ENCODE measurements around the gene PCA3.
"Not testable (repeated sequence)": the region's sequence is repeated elsewhere in the genome, so short reads cannot be mapped to it uniquely, and the experiment has no call there.

The PCA3 gene

GRCh38 chr9:76732341-76732958 is 31.8 kb upstream of the PCA3 start:
- no peak overlapping the region for H3K4me3 ChIP-seq (ENCODE audit: low read length)
- no peaks in the 10 kb centered on the region for H3K36me3 ChIP-seq (ENCODE audit: insufficient read depth, low read length)
- no peaks in the 10 kb centered on the region for H3K9me3 ChIP-seq (replicated peaks; ENCODE audit: low read length)
- no peak overlapping the region for H3K4me2 ChIP-seq (ENCODE audit: low read length)
- H3K4me1 ChIP-seq (ENCODE audit: control insufficient read depth, insufficient read depth, low read length) = no peaks in the 10 kb centered on the region
- no peak overlapping the region for H3K9ac ChIP-seq (ENCODE audit: low read depth, low read length)
- H3K27me3 ChIP-seq (ENCODE audit: control insufficient read depth, insufficient read depth, low read length) = no peaks in the 10 kb centered on the region

DNA sequence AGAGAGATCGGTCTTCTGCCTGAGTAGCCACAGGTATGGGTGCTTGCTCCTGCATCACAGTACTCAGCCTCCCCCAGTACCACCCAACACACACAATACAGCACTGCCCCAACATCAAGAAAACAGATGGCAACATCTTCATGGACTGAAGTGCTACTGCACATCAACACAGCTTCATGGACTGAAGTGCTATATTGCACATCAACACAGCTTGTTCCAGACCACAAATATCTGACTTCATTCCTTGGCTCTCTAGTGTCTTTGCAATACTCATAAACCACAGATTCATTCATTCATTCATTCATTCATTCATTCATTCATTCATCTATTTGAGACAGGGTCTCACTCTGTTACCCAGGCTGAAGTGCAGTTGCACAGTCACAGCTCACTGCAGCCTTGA is 31.1 kb upstream of the PCA3 start:
- H3K36me3 ChIP-seq (ENCODE audit: insufficient read depth, low read length) = no peaks in the 10 kb centered on the region
- H3K9ac ChIP-seq (ENCODE audit: low read depth, low read length) = no peak overlapping the region
- no peak overlapping the region for H3K4me2 ChIP-seq (ENCODE audit: low read length)
- no peak overlapping the region for H3K4me3 ChIP-seq (ENCODE audit: low read length)
- no peaks in the 10 kb centered on the region for H3K4me1 ChIP-seq (ENCODE audit: control insufficient read depth, insufficient read depth, low read length)
- H3K27me3 ChIP-seq (ENCODE audit: control insufficient read depth, insufficient read depth, low read length) = no peaks in the 10 kb centered on the region
- no peaks in the 10 kb centered on the region for H3K9me3 ChIP-seq (replicated peaks; ENCODE audit: low read length)

DNA sequence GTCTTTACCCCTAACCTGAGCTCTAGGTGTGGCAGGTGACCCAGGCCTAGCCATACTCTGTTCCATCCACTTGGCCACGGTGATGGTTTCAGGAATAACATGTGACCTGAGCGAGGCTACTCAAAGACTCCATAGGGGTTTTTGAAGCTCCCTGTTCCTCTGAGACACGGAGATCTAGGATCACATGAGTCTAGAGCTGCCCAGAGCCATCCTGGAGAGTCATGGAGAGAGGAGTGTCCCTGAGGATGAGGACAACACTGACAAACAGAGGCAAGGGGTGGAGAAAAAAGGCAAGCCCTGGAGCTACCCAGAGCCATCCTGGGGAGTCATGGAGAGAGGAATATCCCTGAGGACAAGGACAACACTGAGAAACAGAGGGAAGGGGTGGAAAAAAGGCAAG is 29.5 kb upstream of the PCA3 start:
- H3K27me3 ChIP-seq (ENCODE audit: control insufficient read depth, insufficient read depth, low read length) = no peaks in the 10 kb centered on the region
- H3K9ac ChIP-seq (ENCODE audit: low read depth, low read length) = no peak overlapping the region
- no peaks in the 10 kb centered on the region for H3K4me1 ChIP-seq (ENCODE audit: control insufficient read depth, insufficient read depth, low read length)
- H3K4me3 ChIP-seq (ENCODE audit: low read length) = no peak overlapping the region
- H3K4me2 ChIP-seq (ENCODE audit: low read length) = no peak overlapping the region
- H3K36me3 ChIP-seq (ENCODE audit: insufficient read depth, low read length) = no peaks in the 10 kb centered on the region
- H3K9me3 ChIP-seq (replicated peaks; ENCODE audit: low read length) = no peaks in the 10 kb centered on the region

DNA sequence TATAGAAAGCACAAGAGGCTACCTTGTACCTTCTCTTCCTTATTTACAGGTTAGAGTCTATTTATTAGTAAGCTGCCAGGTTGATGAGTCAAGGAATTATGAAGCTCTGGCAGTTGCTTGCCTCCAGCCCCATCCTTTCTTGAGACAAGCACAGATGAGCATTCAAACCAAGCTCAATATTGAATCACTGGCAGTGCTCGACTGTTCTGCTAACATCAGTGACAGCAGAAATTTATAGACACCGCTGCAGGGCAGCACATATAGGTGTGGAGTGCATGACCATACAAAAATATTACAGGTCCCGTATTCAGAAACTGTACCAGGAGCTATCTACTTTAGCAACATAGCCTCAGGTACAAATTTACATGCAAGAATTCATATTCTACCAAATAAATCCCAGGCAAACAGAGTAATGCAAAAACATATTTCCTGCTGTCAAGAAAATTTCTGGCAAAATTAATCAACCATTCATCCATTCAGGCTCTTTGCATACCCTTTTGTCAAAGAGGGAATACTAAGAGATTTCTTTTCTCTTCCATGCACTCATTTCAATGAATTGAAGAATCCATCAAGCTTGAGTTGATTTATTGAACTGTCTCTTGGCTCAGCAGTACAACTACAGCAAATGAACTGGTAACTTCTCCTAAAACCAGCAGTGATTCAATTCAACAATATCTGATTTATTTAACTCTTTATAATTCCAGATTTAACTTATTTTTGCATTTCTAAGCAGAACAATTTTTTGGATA is 26.9 kb upstream of the PCA3 start:
- Histone ChIP-seq H3K27me3 (ENCODE audit: control insufficient read depth, insufficient read depth, low read length) (no peaks in the 10 kb centered on the region), H3K4me1 (ENCODE audit: control insufficient read depth, insufficient read depth, low read length) (no peaks in the 10 kb centered on the region), H3K9ac (ENCODE audit: low read depth, low read length) (no peak overlapping the region)

GRCh38 chr9:76738402-76738801 is 25.8 kb upstream of the PCA3 start:
- Histone ChIP-seq H3K36me3 (ENCODE audit: insufficient read depth, low read length) (no peaks in the 10 kb centered on the region), H3K9ac (ENCODE audit: low read depth, low read length) (no peak overlapping the region), H3K4me1 (ENCODE audit: control insufficient read depth, insufficient read depth, low read length) (no peaks in the 10 kb centered on the region), H3K27me3 (ENCODE audit: control insufficient read depth, insufficient read depth, low read length) (no peaks in the 10 kb centered on the region), H3K9me3 (replicated peaks; ENCODE audit: low read length) (no peaks in the 10 kb centered on the region), H3K4me3 (ENCODE audit: low read length) (no peak overlapping the region), H3K4me2 (ENCODE audit: low read length) (no peak overlapping the region)

More for the DNA sequence above, 26.9 kb upstream of the PCA3 start:
- Histone ChIP-seq H3K9me3 (replicated peaks; ENCODE audit: low read length) (no peaks in the 10 kb centered on the region), H3K4me3 (ENCODE audit: low read length) (no peak overlapping the region), H3K4me2 (ENCODE audit: low read length) (no peak overlapping the region), H3K36me3 (ENCODE audit: insufficient read depth, low read length) (no peaks in the 10 kb centered on the region)

GRCh38 chr9:76741524-76741923 is 22.7 kb upstream of the PCA3 start:
- Histone ChIP-seq H3K4me3 (ENCODE audit: low read length) (no peak overlapping the region), H3K4me1 (ENCODE audit: control insufficient read depth, insufficient read depth, low read length) (no peaks in the 10 kb centered on the region), H3K9ac (ENCODE audit: low read depth, low read length) (no peak overlapping the region), H3K36me3 (ENCODE audit: insufficient read depth, low read length) (no peaks in the 10 kb centered on the region), H3K4me2 (ENCODE audit: low read length) (no peak overlapping the region), H3K9me3 (replicated peaks; ENCODE audit: low read length) (no peaks in the 10 kb centered on the region), H3K27me3 (ENCODE audit: control insufficient read depth, insufficient read depth, low read length) (no peaks in the 10 kb centered on the region)

DNA sequence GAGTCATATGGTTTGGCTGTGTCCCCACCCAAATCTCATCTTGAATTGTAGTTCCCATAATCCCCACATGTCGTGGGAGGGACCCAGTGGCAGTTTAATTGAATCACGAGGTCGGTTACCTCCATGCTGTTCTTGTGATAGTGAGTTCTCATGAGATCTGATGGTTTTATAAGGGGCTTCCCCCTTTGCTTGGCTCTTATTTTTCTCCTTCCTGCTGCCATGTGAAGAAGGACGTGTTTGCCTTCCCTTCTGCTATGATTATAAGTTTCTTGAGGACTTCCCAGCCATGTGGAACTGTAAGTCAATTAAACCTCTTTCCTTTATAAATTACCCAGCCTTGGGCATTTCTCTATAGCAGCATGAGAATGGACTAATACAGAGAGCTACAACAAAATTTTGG is 21.3 kb upstream of the PCA3 start:
- not testable (repeated sequence) for H3K4me1 ChIP-seq (ENCODE audit: control insufficient read depth, insufficient read depth, low read length); H3K27me3 ChIP-seq (ENCODE audit: control insufficient read depth, insufficient read depth, low read length); H3K36me3 ChIP-seq (ENCODE audit: insufficient read depth, low read length); H3K9ac ChIP-seq (ENCODE audit: low read depth, low read length); H3K4me2 ChIP-seq (ENCODE audit: low read length); H3K9me3 ChIP-seq (replicated peaks; ENCODE audit: low read length); H3K4me3 ChIP-seq (ENCODE audit: low read length)

DNA sequence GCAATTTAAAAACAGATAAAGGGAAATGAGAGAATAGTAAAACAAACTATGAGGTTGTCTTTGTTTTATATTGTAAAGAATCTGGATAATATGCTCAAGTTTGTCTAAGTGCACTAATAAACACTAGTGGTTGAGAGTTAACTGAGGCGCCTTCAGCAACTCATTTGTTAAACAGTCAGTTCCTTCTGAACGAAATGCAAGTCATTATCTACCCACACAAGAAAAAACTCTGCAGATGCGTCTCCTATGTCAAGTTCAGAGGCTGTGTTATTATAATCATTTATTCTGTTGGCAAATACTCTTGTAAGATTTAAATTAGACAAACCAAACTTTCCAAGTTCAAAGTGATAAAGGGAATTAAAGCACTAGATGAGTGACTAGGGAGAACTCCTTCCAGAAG is 20.3 kb upstream of the PCA3 start:
- Histone ChIP-seq H3K27me3 (ENCODE audit: control insufficient read depth, insufficient read depth, low read length) (no peaks in the 10 kb centered on the region), H3K4me3 (ENCODE audit: low read length) (no peak overlapping the region), H3K9ac (ENCODE audit: low read depth, low read length) (no peak overlapping the region), H3K4me1 (ENCODE audit: control insufficient read depth, insufficient read depth, low read length) (no peaks in the 10 kb centered on the region), H3K4me2 (ENCODE audit: low read length) (no peak overlapping the region), H3K9me3 (replicated peaks; ENCODE audit: low read length) (no peaks in the 10 kb centered on the region), H3K36me3 (ENCODE audit: insufficient read depth, low read length) (no peaks in the 10 kb centered on the region)

- no peak overlapping the region for H3K4me3 ChIP-seq (ENCODE audit: low read length)
- H3K27me3 ChIP-seq (ENCODE audit: control insufficient read depth, insufficient read depth, low read length) = no peaks in the 10 kb centered on the region
- H3K36me3 ChIP-seq (ENCODE audit: insufficient read depth, low read length) = no peaks in the 10 kb centered on the region
- no peak overlapping the region for H3K9ac ChIP-seq (ENCODE audit: low read depth, low read length)
- no peak overlapping the region for H3K4me2 ChIP-seq (ENCODE audit: low read length)
- H3K4me1 ChIP-seq (ENCODE audit: control insufficient read depth, insufficient read depth, low read length) = no peaks in the 10 kb centered on the region
- H3K9me3 ChIP-seq (replicated peaks; ENCODE audit: low read length) = no peaks in the 10 kb centered on the region
Observed at GRCh38 chr9:76744336-76744735, 19.9 kb upstream of the PCA3 start.

DNA sequence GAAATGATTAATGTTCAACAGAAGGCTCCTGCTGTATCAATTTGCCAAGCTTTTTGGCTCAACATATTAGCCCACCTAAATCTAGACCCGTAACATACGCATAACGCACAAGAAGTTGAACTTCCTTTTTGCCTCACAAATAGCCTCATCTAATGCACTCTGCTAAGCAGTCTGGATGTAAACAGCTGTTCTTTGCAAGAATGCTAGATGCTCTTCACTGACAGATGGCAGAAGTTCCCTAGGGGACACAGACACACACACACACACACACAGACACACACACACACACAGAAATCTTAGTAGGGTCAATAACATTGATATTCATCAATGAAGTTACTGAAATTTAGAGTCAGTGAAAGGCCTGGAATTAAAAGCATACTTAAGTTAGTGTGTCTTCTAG is 13.2 kb upstream of the PCA3 start:
- H3K36me3 ChIP-seq (ENCODE audit: insufficient read depth, low read length) = no peaks in the 10 kb centered on the region
- H3K9me3 ChIP-seq (replicated peaks; ENCODE audit: low read length) = no peaks in the 10 kb centered on the region
- no peak overlapping the region for H3K9ac ChIP-seq (ENCODE audit: low read depth, low read length)
- no peak overlapping the region for H3K4me2 ChIP-seq (ENCODE audit: low read length)
- no peaks in the 10 kb centered on the region for H3K27me3 ChIP-seq (ENCODE audit: control insufficient read depth, insufficient read depth, low read length)
- no peak overlapping the region for H3K4me3 ChIP-seq (ENCODE audit: low read length)
- peaks cover 8% of the 10 kb centered on the region for H3K4me1 ChIP-seq (ENCODE audit: control insufficient read depth, insufficient read depth, low read length)

- Histone ChIP-seq H3K9ac (ENCODE audit: low read depth, low read length) (no peak overlapping the region), H3K4me1 (ENCODE audit: control insufficient read depth, insufficient read depth, low read length) (peaks cover 8% of the 10 kb centered on the region), H3K36me3 (ENCODE audit: insufficient read depth, low read length) (no peaks in the 10 kb centered on the region), H3K4me3 (ENCODE audit: low read length) (no peak overlapping the region), H3K4me2 (ENCODE audit: low read length) (no peak overlapping the region), H3K27me3 (ENCODE audit: control insufficient read depth, insufficient read depth, low read length) (no peaks in the 10 kb centered on the region), H3K9me3 (replicated peaks; ENCODE audit: low read length) (no peaks in the 10 kb centered on the region)
Observed at GRCh38 chr9:76756268-76756640, 8.0 kb upstream of the PCA3 start.

Measured in skeletal muscle satellite cell (primary cell).